GM23338 (cell line): ENCODE data around the gene ANP32E.

Experiments used
- EZH2 ChIP-seq: fragments of 200-600 bp; sonication (generic); IDR thresholded peaks from one replicate; pipeline ENCODE4 v1.8.0; 2017; ENCODE audit warnings: antibody characterized with exemption, mild to moderate bottlenecking, low read depth; ENCODE audit not compliant: unreplicated experiment
- EZH2phosphoT487 ChIP-seq: fragments of 200-600 bp; sonication (generic); IDR thresholded peaks from one replicate; pipeline ENCODE4 v1.8.1; 2018; ENCODE audit warnings: antibody characterized with exemption; ENCODE audit not compliant: unreplicated experiment
- JUNB ChIP-seq: IDR thresholded peaks from one replicate; pipeline ENCODE4 v1.6.1; 2016; ENCODE audit warnings: antibody characterized with exemption; ENCODE audit not compliant: unreplicated experiment
- NANOG ChIP-seq: IDR thresholded peaks from 2 replicates; pipeline ENCODE4 v1.6.1; 2016; ENCODE audit warnings: antibody characterized with exemption, borderline replicate concordance
- POLR2AphosphoS5 ChIP-seq: IDR thresholded peaks from 2 replicates; pipeline ENCODE4 v1.6.1; 2016; ENCODE audit warnings: antibody characterized with exemption, low read depth
- STAT1 ChIP-seq: IDR thresholded peaks from one replicate; pipeline ENCODE4 v1.6.1; 2016; ENCODE audit warnings: antibody characterized with exemption; ENCODE audit not compliant: unreplicated experiment
- ZNF331 ChIP-seq: fragments of 250-450 bp; sonication (Bioruptor Pico); IDR thresholded peaks from 2 replicates; pipeline ENCODE4 v1.5.0; 2020; ENCODE audit warnings: low read depth, mild to moderate bottlenecking, moderate library complexity
- TF ChIP-seq, protein P1 (sequence below), 2 experiments: fragments of 200-600 bp in 1 of 2; sonication (generic) in 1 of 2; conservative IDR thresholded peaks; 2 replicates each; pipeline versions ENCODE4 v1.5.1 to v1.6.1; 2016 to 2017; ENCODE audit warnings: antibody characterized with exemption in 2 of 2, low read depth in 2 of 2, mild to moderate bottlenecking in 2 of 2, moderate library complexity in 1 of 2
- TF ChIP-seq, protein P2 (sequence below): IDR thresholded peaks from one replicate; pipeline ENCODE4 v1.6.1; 2018; ENCODE audit warnings: antibody characterized with exemption; ENCODE audit not compliant: unreplicated experiment

DNA sequence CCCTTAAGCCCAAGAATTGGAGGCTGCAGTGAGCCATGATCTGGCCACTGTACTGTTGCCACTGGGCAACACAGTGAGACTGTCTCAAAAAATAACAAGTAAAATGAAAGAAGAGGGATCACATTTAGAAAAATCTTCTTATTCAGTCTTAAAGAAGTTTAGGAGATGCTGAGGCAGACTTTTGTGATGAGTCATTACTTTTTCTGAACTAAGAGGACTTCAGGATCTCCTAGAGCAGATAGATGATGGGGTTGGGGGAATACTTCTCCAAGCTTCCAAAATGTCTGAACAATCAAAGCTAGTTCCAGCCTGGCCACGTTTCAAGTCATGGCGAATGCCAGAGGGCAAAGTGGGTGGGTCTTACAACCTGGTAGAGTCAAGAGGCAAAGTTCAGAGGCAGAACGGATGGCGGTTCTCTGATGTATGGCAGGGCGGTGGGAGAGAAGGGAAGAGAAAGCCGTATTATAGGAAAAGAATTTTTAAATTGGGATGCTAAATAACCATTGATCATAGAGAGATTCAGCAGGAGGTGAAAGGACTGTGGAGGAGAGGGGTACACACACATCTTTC, 44.3 kb upstream of the ANP32E start:
- TF ChIP-seq EZH2 (no peak), POLR2AphosphoS5 (no peak), ZNF331 (CRISPR knock-in tag) (no peak), NANOG (no peak), EZH2phosphoT487 (no peak), JUNB (no peak), STAT1 (no peak)
- TF ChIP-seq, protein P1, sequence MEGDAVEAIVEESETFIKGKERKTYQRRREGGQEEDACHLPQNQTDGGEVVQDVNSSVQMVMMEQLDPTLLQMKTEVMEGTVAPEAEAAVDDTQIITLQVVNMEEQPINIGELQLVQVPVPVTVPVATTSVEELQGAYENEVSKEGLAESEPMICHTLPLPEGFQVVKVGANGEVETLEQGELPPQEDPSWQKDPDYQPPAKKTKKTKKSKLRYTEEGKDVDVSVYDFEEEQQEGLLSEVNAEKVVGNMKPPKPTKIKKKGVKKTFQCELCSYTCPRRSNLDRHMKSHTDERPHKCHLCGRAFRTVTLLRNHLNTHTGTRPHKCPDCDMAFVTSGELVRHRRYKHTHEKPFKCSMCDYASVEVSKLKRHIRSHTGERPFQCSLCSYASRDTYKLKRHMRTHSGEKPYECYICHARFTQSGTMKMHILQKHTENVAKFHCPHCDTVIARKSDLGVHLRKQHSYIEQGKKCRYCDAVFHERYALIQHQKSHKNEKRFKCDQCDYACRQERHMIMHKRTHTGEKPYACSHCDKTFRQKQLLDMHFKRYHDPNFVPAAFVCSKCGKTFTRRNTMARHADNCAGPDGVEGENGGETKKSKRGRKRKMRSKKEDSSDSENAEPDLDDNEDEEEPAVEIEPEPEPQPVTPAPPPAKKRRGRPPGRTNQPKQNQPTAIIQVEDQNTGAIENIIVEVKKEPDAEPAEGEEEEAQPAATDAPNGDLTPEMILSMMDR (conservative IDR thresholded peaks at IDR 0.05; ENCODE audit: low read depth in 2 of 2), result no peak
- TF ChIP-seq, protein P2, sequence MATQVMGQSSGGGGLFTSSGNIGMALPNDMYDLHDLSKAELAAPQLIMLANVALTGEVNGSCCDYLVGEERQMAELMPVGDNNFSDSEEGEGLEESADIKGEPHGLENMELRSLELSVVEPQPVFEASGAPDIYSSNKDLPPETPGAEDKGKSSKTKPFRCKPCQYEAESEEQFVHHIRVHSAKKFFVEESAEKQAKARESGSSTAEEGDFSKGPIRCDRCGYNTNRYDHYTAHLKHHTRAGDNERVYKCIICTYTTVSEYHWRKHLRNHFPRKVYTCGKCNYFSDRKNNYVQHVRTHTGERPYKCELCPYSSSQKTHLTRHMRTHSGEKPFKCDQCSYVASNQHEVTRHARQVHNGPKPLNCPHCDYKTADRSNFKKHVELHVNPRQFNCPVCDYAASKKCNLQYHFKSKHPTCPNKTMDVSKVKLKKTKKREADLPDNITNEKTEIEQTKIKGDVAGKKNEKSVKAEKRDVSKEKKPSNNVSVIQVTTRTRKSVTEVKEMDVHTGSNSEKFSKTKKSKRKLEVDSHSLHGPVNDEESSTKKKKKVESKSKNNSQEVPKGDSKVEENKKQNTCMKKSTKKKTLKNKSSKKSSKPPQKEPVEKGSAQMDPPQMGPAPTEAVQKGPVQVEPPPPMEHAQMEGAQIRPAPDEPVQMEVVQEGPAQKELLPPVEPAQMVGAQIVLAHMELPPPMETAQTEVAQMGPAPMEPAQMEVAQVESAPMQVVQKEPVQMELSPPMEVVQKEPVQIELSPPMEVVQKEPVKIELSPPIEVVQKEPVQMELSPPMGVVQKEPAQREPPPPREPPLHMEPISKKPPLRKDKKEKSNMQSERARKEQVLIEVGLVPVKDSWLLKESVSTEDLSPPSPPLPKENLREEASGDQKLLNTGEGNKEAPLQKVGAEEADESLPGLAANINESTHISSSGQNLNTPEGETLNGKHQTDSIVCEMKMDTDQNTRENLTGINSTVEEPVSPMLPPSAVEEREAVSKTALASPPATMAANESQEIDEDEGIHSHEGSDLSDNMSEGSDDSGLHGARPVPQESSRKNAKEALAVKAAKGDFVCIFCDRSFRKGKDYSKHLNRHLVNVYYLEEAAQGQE, result no peak
